Colonic mucosa (tissue), 4 donors: ENCODE results near the gene PLXNA4. TPM values are rescaled to one million over a fixed set of nuclear protein-coding genes. Genes with fewer than 3 reads are reported as not detected.

Experiments
- DNase-seq: peaks from one replicate; pipeline ENCODE4 v3.0.0-alpha.2; 2020
- H3K27ac ChIP-seq: fragments of 200-600 bp; one replicate; pipeline ENCODE4 v1.8.0; 2021
- H3K27me3 ChIP-seq: fragments of 200-600 bp; one replicate; pipeline ENCODE4 v1.8.0; 2021
- H3K36me3 ChIP-seq: fragments of 200-600 bp; one replicate; pipeline ENCODE4 v1.8.0; 2021
- H3K4me1 ChIP-seq: fragments of 200-600 bp; one replicate; pipeline ENCODE4 v1.8.0; 2021; ENCODE audit warnings: mild to moderate bottlenecking
- H3K4me3 ChIP-seq: fragments of 200-600 bp; one replicate; pipeline ENCODE4 v1.8.0; 2021
- H3K9ac ChIP-seq, 2 donors: one replicate each; pipeline ENCODE4 v1.7.0; 2013; ENCODE audit warnings: control low read depth in 2 of 2, low read depth in 2 of 2, low read length in 2 of 2
- H3K9me3 ChIP-seq: fragments of 200-600 bp; one replicate; pipeline ENCODE4 v1.8.0; 2021
- CTCF ChIP-seq: fragments of 200-600 bp; IDR thresholded peaks from one replicate; pipeline ENCODE4 v1.8.0; 2022; ENCODE audit warnings: antibody characterized with exemption, mild to moderate bottlenecking
- intact Hi-C: fragments of 100-400 bp; cut with DNase I; formaldehyde crosslinking; loops from one replicate; pipeline ENCODE4 v1.14.1; 2022
- total RNA-seq, 2 donors: library from RNA; stranded (reverse); fragmentation: NEBNext Ultra II Directional in 1 of 2; extraction: Animal tissue kit (Norgen Biotek cat#: 25700) in 1 of 2; gene quantifications; one replicate each; pipeline ENCODE4 v1.2.1, GENCODE V29; 2021
- donor health status: healthy.
- donor health status: DM: no; HTN: no; CAD: no.
- donor health status: DM: no; HTN: no; CAD: no.

The PLXNA4 gene
- total RNA-seq, 2 donors from 2014 or later = 0.15 to 0.77 TPM

DNA sequence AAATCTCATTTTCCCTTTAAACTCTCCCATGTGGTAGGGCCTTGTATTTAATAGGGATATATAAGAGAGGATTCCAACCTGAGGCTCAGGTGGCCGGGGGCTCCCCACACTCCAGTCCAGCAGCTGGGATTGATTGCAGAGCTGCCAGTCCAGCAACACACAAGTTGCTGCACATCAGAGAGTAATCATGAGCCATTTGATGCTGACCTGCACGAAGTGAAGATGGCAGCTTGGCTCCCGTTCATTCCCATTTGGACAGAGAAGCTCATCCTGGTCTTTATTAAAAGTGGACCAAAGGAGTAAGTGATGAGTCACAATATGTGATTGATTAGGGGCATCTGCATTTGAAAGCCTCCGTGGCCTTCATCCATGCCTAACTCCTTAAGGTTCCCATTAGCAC is 202.4 kb downstream of the PLXNA4 start:
- TF ChIP-seq CTCF = no peak
- H3K9me3 ChIP-seq = no peaks in the 10 kb centered on the region
- H3K4me3 ChIP-seq = no peak overlapping the region
- no peaks in the 10 kb centered on the region for H3K27me3 ChIP-seq
- H3K27ac ChIP-seq = no peak overlapping the region
- DNase-seq = no peak
- no peak overlapping the region for H3K9ac ChIP-seq
- peaks cover 8% of the 10 kb centered on the region for H3K4me1 ChIP-seq
- intact Hi-C loops = no loop called here
- no peaks in the 10 kb centered on the region for H3K36me3 ChIP-seq

DNA sequence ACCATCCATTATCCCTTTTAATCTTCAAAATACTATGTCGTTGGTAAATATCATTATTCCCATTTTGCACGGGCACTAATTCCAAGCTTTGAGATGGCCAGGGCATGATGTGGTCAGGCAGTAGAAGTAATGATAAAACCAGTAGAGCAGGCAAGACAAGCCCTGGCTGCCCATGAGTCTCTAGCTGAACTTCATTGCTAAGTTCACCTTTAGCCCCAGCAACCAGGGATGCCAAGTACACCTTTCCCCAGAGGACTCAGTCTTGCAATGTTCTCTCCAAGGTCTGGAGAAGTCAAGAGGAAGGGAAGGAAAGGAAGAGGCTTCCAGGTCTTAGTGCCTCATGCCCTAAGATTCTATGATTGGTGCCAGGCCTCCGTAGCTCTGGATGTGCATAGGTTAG is 203.2 kb downstream of the PLXNA4 start:
- H3K4me1 ChIP-seq = peaks cover 8% of the 10 kb centered on the region
- no peak overlapping the region for H3K27ac ChIP-seq
- H3K9me3 ChIP-seq = no peaks in the 10 kb centered on the region
- no peak overlapping the region for H3K9ac ChIP-seq
- no peak for DNase-seq
- TF ChIP-seq CTCF = no peak
- no peaks in the 10 kb centered on the region for H3K27me3 ChIP-seq
- H3K4me3 ChIP-seq = no peak overlapping the region
- intact Hi-C loops = no loop called here
- no peaks in the 10 kb centered on the region for H3K36me3 ChIP-seq

GRCh38 chr7:132371948-132372347 is 204.3 kb downstream of the PLXNA4 start:
- Histone ChIP-seq H3K4me1 (peaks cover 8% of the 10 kb centered on the region), H3K9ac (no peak overlapping the region), H3K27ac (no peak overlapping the region), H3K27me3 (no peaks in the 10 kb centered on the region), H3K36me3 (no peaks in the 10 kb centered on the region), H3K4me3 (no peak overlapping the region), H3K9me3 (no peaks in the 10 kb centered on the region)
- intact Hi-C loops = no loop called here
- no peak for DNase-seq
- TF ChIP-seq CTCF = no peak

DNA sequence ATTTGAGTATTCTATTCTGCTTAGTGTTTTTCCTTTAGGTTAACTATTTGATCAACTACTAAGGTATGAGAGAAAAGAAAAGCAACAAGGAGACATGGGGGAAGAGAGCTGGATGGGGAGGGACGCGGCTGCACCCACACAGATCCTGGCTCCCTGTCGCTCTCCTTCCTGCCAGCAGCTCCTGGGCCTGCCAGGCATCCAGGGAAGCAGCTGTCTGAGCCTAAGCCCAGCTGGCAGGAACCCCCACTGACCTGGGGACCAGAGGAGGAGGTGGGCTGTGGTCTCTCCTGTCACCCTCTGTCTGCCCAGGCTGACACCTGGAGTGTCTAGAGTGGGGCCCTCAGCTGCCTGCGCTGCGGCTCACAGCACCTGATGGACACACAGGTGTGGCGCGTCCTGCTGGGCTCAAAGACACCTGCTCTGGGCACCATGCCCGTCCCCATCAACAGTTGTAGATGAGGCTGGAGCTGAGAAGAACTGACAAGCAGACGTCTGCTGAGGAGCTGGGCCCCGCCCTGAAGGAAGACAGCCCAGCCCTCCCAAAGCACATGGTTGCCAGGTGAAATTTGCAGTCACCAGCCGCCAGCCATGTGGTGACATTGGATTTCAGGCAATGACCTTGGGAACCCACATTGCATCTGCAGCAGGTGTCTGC is 207.9 kb downstream of the PLXNA4 start:
- intact Hi-C loops = no loop called here
- Histone ChIP-seq H3K27me3 (no peaks in the 10 kb centered on the region), H3K27ac (no peak overlapping the region), H3K4me3 (no peak overlapping the region), H3K4me1 (no peaks in the 10 kb centered on the region), H3K9ac (no peak overlapping the region), H3K36me3 (no peaks in the 10 kb centered on the region), H3K9me3 (no peaks in the 10 kb centered on the region)
- TF ChIP-seq CTCF = no peak
- DNase-seq = peak; percentile 67

DNA sequence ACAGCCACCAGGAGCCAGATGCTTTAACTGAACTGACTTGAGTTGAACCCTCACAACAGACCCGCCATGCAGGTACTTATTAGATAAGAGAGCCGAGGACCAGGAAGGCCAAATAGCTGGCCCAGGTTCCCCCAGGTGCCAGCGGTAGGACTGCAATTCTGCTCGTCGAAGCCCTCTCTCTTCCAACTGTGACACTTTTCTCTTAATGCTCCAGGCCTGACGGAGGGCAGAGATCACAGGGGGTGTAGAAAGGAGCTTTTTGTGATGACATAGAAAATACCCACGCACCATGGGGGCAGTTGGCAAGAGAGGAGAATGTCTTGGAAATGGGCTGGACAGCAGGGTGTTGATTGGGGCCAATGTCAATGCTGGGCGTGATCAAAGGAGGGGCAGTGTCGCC is 208.5 kb downstream of the PLXNA4 start:
- Histone ChIP-seq H3K9me3 (no peaks in the 10 kb centered on the region), H3K4me3 (no peak overlapping the region), H3K9ac (no peak overlapping the region), H3K27ac (no peak overlapping the region), H3K36me3 (no peaks in the 10 kb centered on the region), H3K4me1 (no peaks in the 10 kb centered on the region), H3K27me3 (no peaks in the 10 kb centered on the region)
- TF ChIP-seq CTCF = no peak
- intact Hi-C loops = no loop called here
- DNase-seq = no peak
